ENCODE results near the gene NR6A1.

NR6A1 gene

DNA sequence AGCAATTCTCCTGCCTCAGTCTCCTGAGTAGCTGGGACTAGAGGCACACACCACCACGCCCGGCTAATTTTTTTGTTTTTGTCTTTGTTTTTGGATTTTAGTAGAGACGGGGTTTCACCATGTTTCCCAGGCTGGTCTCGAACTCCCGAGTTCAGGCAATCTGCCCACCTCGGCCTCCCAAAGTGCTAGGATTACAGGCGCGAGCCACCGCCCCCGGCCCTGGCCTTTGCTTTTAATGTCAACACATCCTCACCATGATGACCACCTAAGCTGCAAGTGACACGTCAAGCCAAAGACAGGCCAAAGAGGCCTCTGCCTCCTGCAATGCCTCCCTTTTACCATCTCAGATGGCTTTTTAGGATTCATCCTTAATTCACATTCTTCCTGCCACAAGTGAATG lies 142.4 kb downstream of the NR6A1 start:
- no peaks in the 10 kb centered on the region for H3K27me3 ChIP-seq (replicated peaks; ENCODE audit: control insufficient read depth, insufficient read depth, low read length)
- no peak overlapping the region for H3K4me3 ChIP-seq (replicated peaks; ENCODE audit: low read depth, low read length)
- no peak for DNase-seq (ENCODE audit: extremely low read depth, insufficient read length)
- TF ChIP-seq, protein P1, sequence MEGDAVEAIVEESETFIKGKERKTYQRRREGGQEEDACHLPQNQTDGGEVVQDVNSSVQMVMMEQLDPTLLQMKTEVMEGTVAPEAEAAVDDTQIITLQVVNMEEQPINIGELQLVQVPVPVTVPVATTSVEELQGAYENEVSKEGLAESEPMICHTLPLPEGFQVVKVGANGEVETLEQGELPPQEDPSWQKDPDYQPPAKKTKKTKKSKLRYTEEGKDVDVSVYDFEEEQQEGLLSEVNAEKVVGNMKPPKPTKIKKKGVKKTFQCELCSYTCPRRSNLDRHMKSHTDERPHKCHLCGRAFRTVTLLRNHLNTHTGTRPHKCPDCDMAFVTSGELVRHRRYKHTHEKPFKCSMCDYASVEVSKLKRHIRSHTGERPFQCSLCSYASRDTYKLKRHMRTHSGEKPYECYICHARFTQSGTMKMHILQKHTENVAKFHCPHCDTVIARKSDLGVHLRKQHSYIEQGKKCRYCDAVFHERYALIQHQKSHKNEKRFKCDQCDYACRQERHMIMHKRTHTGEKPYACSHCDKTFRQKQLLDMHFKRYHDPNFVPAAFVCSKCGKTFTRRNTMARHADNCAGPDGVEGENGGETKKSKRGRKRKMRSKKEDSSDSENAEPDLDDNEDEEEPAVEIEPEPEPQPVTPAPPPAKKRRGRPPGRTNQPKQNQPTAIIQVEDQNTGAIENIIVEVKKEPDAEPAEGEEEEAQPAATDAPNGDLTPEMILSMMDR (IDR thresholded peaks at IDR 0.05; ENCODE audit: insufficient read depth, low read length, poor library complexity, severe bottlenecking): no peak
- no peaks in the 10 kb centered on the region for H3K36me3 ChIP-seq (ENCODE audit: control insufficient read depth, insufficient read depth, low read length)

DNA sequence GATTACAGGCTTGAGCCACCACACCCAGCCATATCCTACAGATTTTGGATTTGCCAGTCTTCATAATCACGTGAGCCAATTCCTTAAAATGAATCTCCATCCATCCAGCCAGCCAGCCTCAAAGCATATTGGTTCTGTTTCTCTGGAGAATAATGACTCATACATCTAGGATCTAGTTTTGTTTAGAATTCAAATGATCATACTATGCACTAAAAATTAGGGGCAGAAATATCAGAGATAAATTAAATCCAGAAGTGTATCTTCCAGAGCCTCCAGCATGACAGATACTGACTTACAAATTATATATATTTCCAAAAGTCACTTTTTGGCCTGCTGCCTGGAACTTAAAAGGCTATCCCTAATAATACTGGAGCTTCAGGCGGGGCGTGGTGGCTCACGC lies 144.8 kb downstream of the NR6A1 start:
- H3K4me3 ChIP-seq (replicated peaks; ENCODE audit: low read depth, low read length): no peak overlapping the region
- TF ChIP-seq, protein P1 (IDR thresholded peaks at IDR 0.05; ENCODE audit: insufficient read depth, low read length, poor library complexity, severe bottlenecking): no peak
- no peaks in the 10 kb centered on the region for H3K36me3 ChIP-seq (ENCODE audit: control insufficient read depth, insufficient read depth, low read length)
- DNase-seq (ENCODE audit: extremely low read depth, insufficient read length): no peak
- no peaks in the 10 kb centered on the region for H3K27me3 ChIP-seq (replicated peaks; ENCODE audit: control insufficient read depth, insufficient read depth, low read length)

DNA sequence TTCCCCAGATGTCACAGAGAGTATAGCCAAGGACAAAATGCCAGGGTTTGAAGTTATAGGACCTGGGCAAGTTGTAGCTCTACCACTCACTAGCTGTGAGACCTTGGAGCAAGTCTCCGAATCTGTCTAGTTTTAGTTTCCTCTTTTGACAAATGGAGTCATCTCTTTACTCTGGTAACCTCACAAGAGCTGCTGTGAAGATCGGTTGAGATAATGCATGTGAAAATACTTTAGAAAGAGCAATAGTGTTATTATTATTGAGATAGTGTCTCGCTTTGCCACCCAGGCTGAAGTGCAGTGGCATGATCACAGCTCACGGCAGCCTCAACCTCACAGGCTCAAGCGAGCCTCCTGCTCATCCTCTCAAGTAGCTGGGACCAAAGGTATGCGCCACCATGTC lies 146.0 kb downstream of the NR6A1 start:
- no peaks in the 10 kb centered on the region for H3K27me3 ChIP-seq (replicated peaks; ENCODE audit: control insufficient read depth, insufficient read depth, low read length)

DNA sequence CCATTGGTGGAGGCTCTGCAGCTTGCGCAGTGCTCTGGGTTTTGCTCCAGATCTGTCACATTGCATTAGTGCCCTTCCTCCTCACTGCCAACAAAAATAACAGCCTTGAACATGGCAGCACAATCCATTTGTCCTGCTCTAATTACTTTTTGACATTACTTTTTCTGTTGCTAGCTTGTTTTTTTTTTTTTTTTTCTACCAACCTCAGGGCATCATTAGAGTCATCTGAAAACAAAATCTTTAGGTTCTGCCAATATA lies 146.4 kb downstream of the NR6A1 start:
- DNase-seq (ENCODE audit: extremely low read depth, insufficient read length): no peak
- Histone ChIP-seq H3K27me3 (replicated peaks; ENCODE audit: control insufficient read depth, insufficient read depth, low read length) (no peaks in the 10 kb centered on the region), H3K36me3 (ENCODE audit: control insufficient read depth, insufficient read depth, low read length) (no peaks in the 10 kb centered on the region), H3K4me3 (replicated peaks; ENCODE audit: low read depth, low read length) (no peak overlapping the region)
- TF ChIP-seq, protein P1 (IDR thresholded peaks at IDR 0.05; ENCODE audit: insufficient read depth, low read length, poor library complexity, severe bottlenecking): no peak

More for the DNA sequence above, 146.0 kb downstream of the NR6A1 start:
- TF ChIP-seq, protein P1 (IDR thresholded peaks at IDR 0.05; ENCODE audit: insufficient read depth, low read length, poor library complexity, severe bottlenecking): no peak
- Histone ChIP-seq H3K36me3 (ENCODE audit: control insufficient read depth, insufficient read depth, low read length) (no peaks in the 10 kb centered on the region), H3K4me3 (replicated peaks; ENCODE audit: low read depth, low read length) (no peak overlapping the region)
- no peak for DNase-seq (ENCODE audit: extremely low read depth, insufficient read length)

DNA sequence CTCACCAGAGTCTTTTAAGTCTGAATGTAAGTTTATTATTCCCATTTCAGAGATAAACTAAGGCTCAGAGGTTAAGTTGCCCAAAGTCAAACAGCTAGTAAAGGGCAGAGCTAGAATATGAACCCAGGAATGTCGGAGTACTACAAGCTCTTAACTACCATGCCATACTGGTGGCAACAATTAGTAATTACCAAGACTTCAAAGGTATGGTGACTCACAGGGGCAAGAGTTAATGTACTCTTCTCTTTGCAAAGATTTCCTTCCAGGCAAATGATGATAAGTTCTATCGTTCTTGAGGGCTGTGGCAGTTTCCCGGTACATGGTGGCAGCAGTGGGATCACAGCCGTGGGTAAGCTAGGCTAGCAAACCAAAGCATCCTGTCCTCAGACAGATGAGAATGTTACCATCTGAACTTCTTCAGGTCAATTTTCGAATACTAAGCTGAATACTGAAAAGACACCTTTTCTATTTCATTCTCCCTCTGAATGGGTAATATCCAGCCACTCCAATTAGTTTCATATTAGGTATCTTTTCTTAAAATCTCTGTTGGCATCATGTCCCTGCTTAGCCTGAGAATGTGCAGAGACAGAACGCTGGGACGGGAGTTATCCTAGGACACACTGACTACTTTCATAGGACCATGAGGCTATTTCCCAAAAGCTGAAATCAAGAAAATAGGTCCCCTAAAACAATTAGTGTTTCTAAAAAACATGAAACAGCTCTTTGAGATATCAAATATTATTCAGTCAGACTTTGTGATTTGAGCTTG lies 147.0 kb downstream of the NR6A1 start:
- TF ChIP-seq, protein P1 (IDR thresholded peaks at IDR 0.05; ENCODE audit: insufficient read depth, low read length, poor library complexity, severe bottlenecking): no peak
- Histone ChIP-seq H3K4me3 (replicated peaks; ENCODE audit: low read depth, low read length) (no peak overlapping the region), H3K36me3 (ENCODE audit: control insufficient read depth, insufficient read depth, low read length) (no peaks in the 10 kb centered on the region), H3K27me3 (replicated peaks; ENCODE audit: control insufficient read depth, insufficient read depth, low read length) (no peaks in the 10 kb centered on the region)
- no peak for DNase-seq (ENCODE audit: extremely low read depth, insufficient read length)

DNA sequence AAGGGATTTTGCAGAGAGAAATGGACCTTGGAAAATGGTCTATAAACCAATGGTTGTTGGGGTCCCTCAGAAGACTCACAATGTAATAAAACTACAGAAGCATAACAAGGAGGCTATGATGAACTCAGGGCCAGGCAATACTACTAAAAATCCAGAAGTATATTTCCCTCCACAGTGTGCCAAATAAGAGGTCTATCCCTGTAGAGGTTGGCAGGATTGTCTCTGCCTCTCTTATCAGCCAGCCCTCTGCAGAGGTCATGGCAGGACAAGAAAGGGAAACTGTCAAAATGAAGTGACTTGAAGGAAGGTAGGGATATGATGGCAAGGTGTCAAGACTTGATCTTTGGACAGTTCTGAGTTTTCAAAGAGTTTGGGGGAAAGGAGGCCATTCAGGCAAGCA lies 148.2 kb downstream of the NR6A1 start:
- H3K36me3 ChIP-seq (ENCODE audit: control insufficient read depth, insufficient read depth, low read length): no peaks in the 10 kb centered on the region

More for the DNA sequence above, 148.2 kb downstream of the NR6A1 start:
- no peak for DNase-seq (ENCODE audit: extremely low read depth, insufficient read length)
- TF ChIP-seq, protein P1 (IDR thresholded peaks at IDR 0.05; ENCODE audit: insufficient read depth, low read length, poor library complexity, severe bottlenecking): no peak
- H3K27me3 ChIP-seq (replicated peaks; ENCODE audit: control insufficient read depth, insufficient read depth, low read length): no peaks in the 10 kb centered on the region
- H3K4me3 ChIP-seq (replicated peaks; ENCODE audit: low read depth, low read length): no peak overlapping the region
